NCI-H2107 treated with DMSO at 0.1 percent for 48 hours (cell line): ENCODE data around the gene OR10A3.

Source experiments
- DNase-seq: peaks from one replicate; lab custom pipeline; 2025; ENCODE audit not compliant: unreplicated experiment; lab: John Stamatoyannopoulos, UW

OR10A3 gene

GRCh38 chr11:7941146-7941545 lies 362 bp downstream of the OR10A3 start:
- no peak for DNase-seq

DNA sequence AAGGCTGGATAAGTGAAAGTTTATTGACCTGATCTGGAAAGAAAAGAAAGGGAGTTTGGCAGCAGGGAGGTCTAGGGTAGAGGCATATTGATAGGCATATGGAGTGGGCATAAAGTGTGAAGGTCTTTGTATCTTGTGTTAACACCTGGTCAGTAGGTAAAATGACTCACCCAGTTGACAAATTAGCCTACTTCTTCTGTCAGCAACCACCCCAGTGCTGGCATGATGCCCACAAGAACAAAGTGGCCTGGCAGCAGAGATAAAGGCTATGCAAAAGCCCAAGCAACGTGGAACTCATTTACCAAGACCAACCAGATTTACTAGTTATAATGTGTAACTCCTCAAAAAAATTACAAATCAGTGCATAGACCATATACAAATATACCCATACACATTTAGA lies 4.9 kb downstream of the OR10A3 start:
- no peak for DNase-seq

- no peak for DNase-seq
These were observed 10.3 kb downstream of the OR10A3 start, which contains the start of gene OR10A6 for GRCh38 chr11:7931168-7931567. OR10A6 (minus strand) TSS chr11:7931268; CDS start chr11:7928662, 2,606 bp downstream.

GRCh38 chr11:7927635-7928034 lies 13.9 kb downstream of the OR10A3 start:
- DNase-seq, result no peak

- DNase-seq, result no peak
These were observed 17.0 kb downstream of the OR10A3 start for GRCh38 chr11:7924536-7924935.

GRCh38 chr11:7918141-7918540 lies 23.4 kb downstream of the OR10A3 start:
- no peak for DNase-seq

GRCh38 chr11:7911011-7911410 lies 30.5 kb downstream of the OR10A3 start:
- DNase-seq, result no peak

DNA sequence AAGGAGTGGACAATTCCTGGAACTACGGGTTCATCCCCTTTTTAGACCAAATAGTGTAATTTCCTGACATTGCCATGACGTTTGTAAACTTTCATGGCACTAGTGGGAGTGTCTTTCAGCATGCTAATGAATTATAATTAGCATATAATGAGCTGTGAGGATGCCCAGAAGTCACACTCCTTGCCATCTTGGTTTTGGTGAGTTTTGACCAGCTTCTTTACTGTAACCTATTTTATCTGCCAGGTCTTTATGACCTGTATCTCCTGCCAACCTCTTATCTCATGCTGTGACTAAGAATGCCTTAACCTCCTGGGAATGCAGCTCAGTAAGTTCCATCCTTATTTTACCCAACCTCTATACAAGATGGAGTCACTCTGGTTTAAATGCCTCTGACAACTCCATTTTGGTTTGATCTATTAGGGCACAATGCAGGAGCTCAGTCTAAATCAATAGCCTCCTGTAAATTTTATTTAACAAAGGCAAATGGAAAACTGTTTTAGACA lies 31.2 kb downstream of the OR10A3 start:
- DNase-seq, result no peak

GRCh38 chr11:7909585-7910285 lies 31.8 kb downstream of the OR10A3 start:
- no peak for DNase-seq

DNA sequence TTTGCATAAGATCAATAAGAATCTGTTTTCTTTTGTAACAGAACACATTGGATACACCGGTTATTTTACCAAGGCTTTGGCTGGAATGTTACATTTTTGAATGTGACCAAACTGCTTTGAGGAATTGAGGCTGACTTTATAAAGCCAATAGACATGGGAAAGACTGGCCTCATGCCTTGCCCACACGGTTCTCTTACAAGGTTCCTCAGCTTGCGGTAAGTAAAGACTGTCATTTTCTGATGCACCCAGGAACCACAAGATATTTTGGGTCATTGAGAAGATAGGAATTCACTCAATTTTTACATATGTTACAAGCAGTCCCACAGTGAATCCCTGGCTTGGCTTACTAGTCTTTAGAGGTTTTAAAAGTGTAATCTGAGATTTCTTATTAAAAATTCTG lies 34.4 kb downstream of the OR10A3 start:
- no peak for DNase-seq

- DNase-seq, result no peak
These were observed 35.0 kb downstream of the OR10A3 start for GRCh38 chr11:7906481-7906880.

DNA sequence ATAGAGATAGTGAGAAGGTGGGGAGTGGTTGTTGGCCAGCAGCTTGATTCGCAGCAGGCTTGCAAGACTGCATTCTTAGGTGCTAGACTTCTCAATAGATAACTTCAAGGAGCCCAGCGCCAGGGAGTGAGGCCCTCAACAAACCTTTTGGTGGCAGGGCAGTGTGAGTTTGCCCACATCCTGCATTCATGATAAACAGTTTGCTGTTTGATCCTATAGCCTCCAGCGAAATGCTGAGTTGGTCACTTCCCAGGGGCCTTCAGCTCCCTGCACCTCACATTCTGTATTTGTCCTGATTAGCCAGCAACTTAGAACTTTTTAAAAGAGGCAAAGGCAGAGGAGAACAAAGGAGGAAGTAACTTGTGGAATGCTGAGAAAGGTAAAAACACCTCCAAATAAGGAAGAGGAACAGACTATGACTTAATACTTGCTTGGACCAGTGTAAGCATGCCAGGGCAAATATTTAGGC lies 35.5 kb downstream of the OR10A3 start:
- DNase-seq, result no peak

- DNase-seq, result no peak
These were observed 36.0 kb downstream of the OR10A3 start for GRCh38 chr11:7905549-7905948.

DNA sequence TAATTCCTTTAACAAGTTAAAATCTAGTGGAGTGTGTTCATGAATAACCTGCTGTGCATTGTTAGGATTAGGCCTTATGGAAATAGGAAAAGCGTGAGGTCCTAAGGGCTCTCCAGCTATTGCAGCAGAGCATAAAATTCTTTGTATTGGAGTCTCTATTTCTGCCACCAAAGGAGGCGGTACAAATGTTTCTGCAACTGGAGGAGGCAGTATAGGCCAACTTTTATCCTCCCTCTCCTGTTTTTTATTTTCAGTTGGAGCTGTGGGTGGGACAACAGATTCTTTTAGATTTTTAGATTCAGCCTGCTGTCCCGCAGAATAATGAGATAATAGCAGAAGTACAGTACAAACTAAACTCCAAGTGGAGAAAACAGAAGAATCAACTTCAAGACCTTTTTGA lies 36.6 kb downstream of the OR10A3 start:
- DNase-seq, result no peak

- DNase-seq, result no peak
These were observed 37.6 kb downstream of the OR10A3 start for GRCh38 chr11:7903940-7904339.

DNA sequence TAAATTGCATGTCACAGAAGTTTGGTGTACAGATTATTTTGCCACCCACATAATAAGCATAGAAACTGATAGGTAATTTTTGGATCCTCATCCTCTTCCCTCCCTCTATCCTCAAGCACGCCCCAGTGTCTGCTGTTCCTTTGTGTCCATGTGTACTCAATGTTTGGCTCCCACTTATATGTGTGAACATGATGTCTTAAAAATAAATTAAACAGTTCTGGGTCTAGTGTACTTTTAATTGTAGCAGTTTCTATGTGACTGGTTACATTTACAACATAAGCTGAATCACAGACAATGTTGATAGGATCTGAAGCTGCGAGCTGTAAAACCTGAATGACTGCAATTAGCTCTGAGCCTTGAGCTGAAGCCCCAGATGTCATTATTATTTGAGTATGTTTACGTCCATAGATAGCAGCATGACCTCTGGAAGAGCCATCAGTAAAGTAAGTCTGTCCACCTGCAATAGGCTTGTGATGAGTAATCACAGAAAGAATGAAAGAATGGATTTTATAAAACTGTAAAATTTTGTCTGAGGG lies 40.1 kb downstream of the OR10A3 start:
- no peak for DNase-seq

- DNase-seq, result no peak
These were observed 40.8 kb downstream of the OR10A3 start for GRCh38 chr11:7900686-7901085.

DNA sequence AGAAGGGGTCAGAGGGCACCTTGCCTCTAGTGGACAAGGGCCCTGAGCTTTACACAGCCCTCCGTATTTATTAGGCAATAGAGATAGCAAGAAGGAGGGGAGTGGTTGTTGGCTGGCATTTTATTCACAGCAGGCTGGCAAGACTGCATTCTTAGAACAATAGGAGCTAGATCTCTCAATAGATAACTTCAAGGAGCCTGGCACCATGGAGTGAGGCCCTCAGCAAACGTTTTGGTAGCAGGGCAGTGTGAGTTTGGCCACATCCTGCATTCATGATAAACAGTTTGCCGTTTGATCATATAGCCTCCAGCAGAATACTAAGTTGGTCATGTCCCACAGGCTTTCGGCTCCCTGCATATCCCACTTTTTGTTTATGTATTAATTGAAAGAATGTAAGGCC lies 42.1 kb downstream of the OR10A3 start:
- DNase-seq, result no peak

DNA sequence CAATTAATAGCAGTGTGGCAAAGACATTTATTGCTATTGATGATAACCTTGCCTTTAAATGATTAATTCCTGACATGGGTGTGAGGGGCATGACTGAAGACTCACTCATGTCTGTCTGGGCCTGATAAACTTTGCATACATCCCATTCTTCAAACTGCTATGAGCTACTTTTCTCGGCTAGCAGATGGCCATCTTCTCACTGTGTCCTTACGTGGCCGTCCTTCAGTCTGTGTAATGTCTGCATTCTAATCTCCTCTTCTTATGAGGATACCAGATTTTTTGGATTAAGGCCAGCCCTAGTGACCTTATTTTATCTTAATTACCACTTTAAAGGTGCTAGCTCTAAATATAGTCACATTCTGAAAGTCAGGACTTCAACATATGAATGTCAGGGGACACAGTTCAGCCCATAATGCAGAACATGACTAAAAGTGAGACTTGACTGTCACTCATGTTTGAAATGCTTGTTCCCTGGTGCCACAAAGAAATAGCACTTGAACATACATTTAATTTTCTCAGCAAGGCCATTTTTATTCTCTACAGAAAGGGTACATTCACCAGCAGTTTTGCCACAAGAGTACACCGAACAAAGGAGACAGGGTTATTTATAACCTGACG lies 42.7 kb downstream of the OR10A3 start:
- no peak for DNase-seq

GRCh38 chr11:7896009-7896785 lies 45.3 kb downstream of the OR10A3 start:
- DNase-seq, result no peak

- no peak for DNase-seq
These were observed 47.3 kb downstream of the OR10A3 start for GRCh38 chr11:7894251-7894650.
